SKM-1 treated with dmso at 0.1 percent for 144 hours (cell line): ENCODE results near the gene HS6ST2.
"Not testable (repeated sequence)": the region's sequence is repeated elsewhere in the genome, so short reads cannot be mapped to it uniquely, and the experiment has no call there.

ENCODE experiments used
- DNase-seq: peaks from one replicate; lab custom pipeline; 2025; ENCODE audit not compliant: unreplicated experiment; lab: John Stamatoyannopoulos, UW

Gene HS6ST2

GRCh38 chrX:132958091-132958703 is at the start of gene HS6ST2:
Gene HS6ST2 (minus strand): TSS chrX:132958629.
- peak; percentile 13 for DNase-seq

- DNase-seq = peak; percentile 28
Measured at GRCh38 chrX:133007458-133007857, 49.0 kb upstream of the HS6ST2 start.

DNA sequence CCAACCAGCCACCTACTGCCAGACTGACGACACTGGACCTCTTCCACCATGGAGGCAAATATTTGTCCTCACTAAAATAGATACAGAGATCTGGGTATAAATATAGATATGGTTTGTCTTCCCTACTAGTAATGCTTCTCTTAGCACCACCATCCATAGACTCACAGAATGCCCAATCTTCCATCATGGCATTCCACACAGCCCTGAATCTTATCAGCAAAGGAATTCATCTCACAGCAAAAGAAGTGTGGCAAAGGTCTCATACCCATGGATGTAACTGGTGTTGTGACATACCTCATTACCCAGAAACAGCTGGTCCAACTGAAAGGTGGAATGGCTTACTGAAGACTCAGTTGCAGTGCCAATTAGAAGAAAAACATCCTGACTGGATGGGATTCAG is 47.2 kb upstream of the HS6ST2 start:
- DNase-seq = no peak

DNA sequence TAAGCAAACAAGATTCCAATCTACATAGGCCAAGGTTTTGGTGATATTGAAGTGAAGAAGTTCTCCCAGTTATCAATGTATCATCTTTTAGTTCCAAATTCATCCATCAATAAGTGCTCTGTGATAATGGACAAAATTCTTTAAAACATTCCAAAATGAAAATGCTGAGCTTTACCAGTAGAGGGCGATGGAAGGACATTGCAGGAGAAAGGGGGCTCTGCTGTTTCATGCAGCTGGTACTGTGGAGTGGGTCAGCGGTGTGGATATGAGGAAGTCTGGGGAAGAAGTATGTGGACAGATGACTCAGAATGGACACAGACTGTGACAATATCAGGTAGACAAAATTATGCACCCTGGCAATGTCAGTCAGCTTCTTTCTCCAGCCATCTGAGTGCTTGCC is 46.6 kb upstream of the HS6ST2 start:
- DNase-seq = peak; percentile 17

GRCh38 chrX:132999209-132999608 is 40.8 kb upstream of the HS6ST2 start:
- DNase-seq = no peak

GRCh38 chrX:132990835-132991234 is 32.4 kb upstream of the HS6ST2 start:
- DNase-seq = no peak

DNA sequence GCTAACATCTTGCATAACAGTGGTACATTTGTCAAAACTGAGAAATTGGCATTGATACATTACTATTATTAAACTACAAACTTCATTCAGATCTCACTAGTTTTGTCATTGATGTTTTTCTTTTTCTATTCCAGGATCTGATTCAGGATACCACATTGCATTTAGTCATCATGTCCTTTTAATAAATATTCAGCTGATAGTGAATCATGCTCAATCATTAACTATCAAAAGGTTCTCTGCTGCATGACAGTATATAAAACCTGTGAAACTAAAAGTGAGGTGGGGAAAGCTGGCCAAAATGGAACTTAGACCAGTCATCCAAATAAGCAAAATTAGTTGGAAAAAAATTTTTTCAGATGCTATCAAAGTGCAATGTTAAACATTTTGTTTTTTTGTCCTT is 28.1 kb upstream of the HS6ST2 start:
- DNase-seq = no peak

DNA sequence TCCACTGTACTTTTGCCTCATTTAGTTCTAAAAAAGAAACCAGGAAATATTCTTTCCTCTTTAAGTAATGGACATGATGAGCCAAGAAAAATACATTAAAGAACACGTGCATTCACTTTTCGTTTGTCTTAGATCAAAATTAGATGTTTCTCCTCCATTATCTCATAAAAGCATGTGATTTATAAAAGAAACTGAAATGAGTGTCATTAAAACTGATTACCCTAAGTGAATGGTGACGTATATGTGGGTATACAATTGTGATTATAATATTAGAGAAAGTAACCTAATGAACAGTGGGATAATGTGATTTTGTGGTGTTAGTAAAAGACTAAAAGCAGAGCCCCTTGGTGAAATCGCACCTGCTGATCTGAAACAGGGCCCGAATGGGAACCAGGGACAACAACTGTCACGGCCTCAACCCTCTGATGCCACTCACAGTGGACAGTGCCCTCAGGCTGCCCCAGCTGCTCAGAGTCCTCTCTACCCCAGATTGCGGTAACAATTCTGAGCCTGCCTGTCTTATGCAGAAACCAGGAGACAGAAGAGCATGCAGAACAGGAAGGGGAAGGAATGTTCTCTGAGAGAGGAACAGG is 25.7 kb upstream of the HS6ST2 start:
- no peak for DNase-seq

GRCh38 chrX:132983496-132983895 is 25.1 kb upstream of the HS6ST2 start:
- no peak for DNase-seq

- DNase-seq = not testable (repeated sequence)
Measured at GRCh38 chrX:132980035-132980434, 21.6 kb upstream of the HS6ST2 start.

- no peak for DNase-seq
Measured at GRCh38 chrX:132968296-132968949, 10.0 kb upstream of the HS6ST2 start.

DNA sequence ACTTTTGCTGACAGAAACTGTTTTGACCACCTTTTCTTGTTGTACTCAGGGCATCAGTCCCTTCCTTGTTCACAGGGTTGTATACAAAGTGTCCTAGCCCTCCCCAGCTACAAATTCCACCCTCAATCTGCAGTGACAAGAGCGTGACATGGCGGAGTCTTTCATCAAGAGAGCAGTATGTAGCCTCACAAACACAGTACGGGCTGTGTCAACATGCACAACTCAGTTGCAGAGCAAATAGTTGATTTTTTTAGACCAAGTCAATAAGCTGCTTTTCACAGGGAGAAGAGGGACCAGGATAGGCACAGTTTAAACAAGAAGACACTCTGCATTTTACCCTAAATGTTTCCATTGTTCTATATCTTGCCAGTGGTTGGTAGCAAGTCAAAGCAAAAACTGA is 8.6 kb upstream of the HS6ST2 start:
- DNase-seq = no peak

- no peak for DNase-seq
Measured at GRCh38 chrX:132965461-132965860, 7.0 kb upstream of the HS6ST2 start.

GRCh38 chrX:132961511-132961910 is 3.1 kb upstream of the HS6ST2 start:
- no peak for DNase-seq

- DNase-seq = no peak
Measured at GRCh38 chrX:132957211-132958090, 978 bp downstream of the HS6ST2 start.

GRCh38 chrX:132956421-132957210 is 1.8 kb downstream of the HS6ST2 start:
- DNase-seq = no peak

DNA sequence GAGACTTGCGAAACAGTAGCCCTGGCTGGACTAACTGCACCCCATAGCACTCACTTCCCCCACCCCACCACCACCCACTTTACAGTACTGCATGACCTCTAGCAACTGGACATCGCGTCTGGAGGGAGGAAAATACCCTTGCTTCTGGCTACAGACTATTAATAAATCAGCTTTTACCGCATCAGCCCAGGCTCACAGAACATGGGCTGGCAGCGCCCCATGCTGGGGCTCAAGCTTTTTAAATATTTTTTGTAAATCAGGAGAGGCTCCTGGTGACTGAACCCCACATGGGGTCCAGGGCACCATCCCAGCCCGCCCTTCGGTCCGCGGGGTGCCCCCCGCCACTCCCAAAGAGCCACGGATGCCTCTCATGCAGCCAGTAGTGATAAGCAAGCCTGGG is 2.7 kb downstream of the HS6ST2 start:
- DNase-seq = no peak

DNA sequence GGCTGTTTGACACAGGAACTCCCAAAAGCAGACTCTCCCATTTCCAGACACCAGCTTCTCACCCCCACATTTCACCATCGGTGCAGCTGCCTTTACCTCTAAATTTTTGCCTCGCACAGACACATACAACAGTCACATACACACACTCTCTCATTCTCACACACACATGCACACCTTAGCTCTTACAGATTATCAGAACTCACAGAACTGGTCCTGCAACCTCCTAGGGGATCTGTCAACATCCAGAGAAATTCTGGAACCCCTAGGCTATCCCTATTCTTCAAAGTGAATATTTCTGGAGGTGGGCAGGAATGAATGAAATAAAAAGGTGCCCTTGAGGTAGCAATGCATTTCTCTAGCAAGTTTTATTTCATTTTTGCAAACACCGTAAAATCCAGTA is 4.1 kb downstream of the HS6ST2 start:
- DNase-seq = no peak

DNA sequence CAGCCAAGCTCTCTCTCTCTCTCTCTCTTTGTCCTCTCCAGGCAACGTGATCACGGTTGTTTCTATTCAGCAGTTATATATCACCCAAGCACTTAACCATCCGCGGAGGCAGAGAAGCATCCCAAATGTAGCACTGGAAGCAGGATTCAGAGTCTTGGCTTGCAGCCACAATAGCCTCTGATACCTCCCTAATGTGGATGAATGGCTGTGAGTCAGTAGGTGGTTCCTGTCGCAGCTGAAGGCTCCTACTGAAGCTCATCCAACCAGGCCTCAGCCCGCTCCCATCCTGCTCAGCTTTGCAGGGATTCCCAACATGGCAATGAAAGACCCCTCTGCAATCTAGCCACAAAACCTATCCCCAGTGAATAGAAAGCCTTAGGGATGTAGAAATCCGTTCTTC is 5.1 kb downstream of the HS6ST2 start:
- DNase-seq = no peak

DNA sequence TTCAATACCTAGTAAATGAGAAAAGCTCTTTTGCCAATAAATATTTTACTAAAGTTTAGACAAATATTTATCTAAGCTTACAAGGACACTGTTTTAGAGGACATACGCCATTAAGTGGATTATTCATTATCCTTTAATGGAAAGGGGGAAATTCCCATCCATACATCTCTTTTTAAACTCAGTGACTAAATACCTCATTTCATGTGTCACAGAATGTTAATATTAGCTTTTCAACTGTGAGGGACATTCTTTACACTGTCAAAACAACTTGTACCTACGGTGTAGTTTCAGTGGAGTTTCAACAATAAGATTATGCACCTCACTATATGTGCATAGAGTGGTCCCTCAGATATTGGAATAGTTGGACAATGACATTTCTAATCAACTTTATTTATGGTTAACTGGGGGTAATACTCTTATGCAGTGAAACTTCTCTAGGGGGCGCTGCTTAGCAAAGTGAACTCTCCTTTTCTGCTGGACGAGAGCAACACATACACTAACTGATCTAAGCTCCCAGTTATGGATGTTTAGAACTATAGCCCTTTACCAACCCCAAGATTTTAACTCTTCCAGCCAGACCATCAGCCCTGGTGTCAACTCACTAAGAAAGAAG is 9.7 kb downstream of the HS6ST2 start:
- DNase-seq = peak; percentile 20
